HG03103 (cell line): ENCODE data around the gene METRNL.
"Not testable (repeated sequence)": the region's sequence is repeated elsewhere in the genome, so short reads cannot be mapped to it uniquely, and the experiment has no call there.

Source experiments
- ATAC-seq: cut with Tn5 transposase; IDR thresholded peaks from one replicate; pipeline ENCODE4 v1.9.1; 2021; ENCODE audit warnings: low read depth; ENCODE audit not compliant: unreplicated experiment

The METRNL gene

GRCh38 chr17:83065660-83066542 is 13.5 kb upstream of the METRNL start:
- ATAC-seq, result no peak

DNA sequence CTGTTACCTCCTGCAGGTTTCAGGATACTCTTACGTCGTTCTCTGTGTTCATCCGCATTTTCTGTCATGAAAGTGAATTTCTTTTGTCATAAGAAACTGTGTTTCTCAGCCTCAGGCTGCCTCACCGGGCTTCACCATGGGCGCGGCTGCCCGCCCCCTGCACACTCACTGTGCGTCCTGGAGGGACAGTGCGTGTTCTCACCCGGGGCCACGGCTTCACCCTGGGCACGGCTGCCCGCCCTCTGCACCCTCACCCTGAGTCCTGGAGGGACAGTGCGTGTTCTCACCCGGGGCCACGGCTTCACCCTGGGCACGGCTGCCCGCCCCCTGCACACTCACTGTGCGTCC is 12.9 kb upstream of the METRNL start:
- ATAC-seq, result not testable (repeated sequence)

DNA sequence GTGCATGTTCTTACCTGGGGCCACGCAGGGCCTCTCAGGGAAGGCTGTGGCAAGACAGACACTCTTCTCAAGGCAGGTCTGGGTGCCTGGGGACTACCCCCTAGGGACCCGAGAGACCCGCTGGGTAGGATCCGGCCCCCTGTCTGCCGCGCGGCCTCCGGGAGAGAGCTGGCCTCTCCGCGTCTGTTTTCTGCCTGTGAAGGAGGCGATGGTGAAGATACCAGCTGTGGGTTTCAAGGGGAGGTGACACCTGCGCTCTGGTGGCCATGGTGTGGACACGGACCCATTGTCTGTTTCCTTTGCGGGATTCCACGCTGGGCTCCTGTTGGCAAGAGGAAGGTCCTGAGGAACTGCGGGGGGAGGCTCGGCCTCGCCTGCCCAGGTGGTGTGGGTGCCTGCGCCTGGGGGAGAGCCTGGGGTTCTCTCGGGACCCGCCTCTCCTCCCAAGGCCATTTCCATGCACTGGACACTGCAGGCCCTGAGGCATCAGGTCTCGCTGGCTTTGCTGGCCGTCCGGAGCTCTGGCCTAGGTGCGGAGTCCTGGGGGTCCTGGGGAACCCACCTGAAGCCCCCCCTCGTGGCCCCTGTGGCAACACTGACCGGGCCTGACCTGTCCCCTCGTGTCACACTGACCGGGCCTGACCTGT is 12.2 kb upstream of the METRNL start:
- no peak for ATAC-seq

GRCh38 chr17:83067718-83068261 is 11.6 kb upstream of the METRNL start:
- ATAC-seq, result no peak

DNA sequence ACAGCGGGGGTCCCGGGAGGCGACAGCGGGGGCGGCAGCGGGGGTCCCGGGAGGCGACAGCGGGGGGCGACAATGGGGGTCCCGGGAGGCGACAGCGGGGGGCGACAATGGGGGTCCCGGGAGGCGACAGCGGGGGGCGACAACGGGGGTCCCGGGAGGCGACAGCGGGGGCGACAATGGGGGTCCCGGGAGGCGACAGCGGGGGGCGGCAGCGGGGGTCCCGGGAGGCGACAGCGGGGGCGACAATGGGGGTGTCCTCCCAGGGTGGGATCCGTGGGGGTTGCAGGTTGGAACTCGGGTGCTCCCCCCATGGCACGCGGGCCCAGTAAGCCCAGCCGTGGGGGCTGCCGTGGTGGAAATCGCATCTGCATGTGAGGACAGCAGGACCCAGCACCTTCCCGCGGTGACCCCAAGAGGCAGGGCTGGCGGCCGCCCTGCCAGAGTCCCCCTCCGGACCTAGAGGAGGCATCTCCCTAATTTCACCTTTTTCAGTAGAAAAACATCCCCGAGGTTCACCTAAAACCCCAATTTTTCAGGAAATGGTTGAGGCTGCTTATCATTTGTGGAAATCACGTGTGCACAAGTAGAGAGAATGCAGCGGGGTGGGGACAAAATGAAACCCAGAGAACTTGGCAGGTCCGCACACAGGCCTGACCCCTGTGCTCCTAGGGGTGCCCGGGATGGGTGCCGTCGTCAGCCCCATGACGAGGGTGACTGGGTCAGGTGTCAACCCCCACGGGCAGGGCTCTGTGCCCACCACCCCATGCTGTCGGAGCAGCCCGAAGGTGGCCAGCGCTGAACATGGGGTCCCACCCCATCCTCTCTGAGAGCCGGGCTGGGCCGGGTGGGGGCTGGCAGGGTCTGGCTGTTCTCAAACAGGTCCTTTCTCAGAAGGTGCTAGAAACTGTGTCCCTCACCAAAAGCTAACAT is 10.5 kb upstream of the METRNL start:
- ATAC-seq, result no peak

- ATAC-seq, result no peak
Measured at GRCh38 chr17:83069571-83069906, 9.9 kb upstream of the METRNL start.

- no peak for ATAC-seq
Measured at GRCh38 chr17:83069931-83070742, 9.3 kb upstream of the METRNL start.

GRCh38 chr17:83070800-83071341 is 8.5 kb upstream of the METRNL start:
- ATAC-seq, result no peak

- ATAC-seq, result no peak
Measured at GRCh38 chr17:83071365-83071764, 8.0 kb upstream of the METRNL start.

GRCh38 chr17:83071966-83072562 is 7.3 kb upstream of the METRNL start:
- no peak for ATAC-seq

GRCh38 chr17:83072600-83073358 is 6.6 kb upstream of the METRNL start:
- no peak for ATAC-seq

DNA sequence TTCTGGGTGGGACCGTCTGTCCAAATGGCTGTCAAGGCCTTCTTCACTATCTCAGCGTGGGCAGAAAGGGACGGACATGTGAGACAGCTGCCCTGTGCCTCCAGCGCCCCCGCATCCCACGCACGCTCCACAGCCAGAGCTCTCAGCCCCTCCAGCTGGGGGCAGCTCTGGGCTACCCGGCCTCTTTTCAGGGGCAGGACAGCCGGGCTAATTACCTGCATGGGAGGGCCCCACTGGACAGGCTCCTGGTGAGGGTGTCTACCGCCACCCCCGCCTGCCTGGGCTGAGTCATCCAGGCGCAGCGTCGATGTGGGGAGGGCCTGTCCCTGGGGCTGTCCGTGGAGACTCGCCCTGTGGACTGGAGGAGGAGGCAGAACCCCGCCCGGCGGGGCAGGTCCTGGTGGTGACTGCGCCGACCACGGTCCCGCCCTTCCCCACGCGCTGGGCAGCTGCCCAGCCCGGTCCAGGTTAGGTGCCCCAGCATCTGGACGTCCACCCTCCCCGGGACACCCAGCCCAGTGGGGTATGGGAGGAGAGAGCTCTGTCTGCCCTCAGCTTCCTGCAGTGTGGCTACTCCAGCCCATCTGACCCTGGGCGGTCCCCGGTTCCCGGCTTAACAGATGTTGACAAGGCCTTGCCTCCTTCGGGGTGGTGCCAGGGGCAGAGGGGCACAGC is 5.9 kb upstream of the METRNL start:
- no peak for ATAC-seq

GRCh38 chr17:83074486-83075223 is 4.8 kb upstream of the METRNL start:
- ATAC-seq, result no peak

DNA sequence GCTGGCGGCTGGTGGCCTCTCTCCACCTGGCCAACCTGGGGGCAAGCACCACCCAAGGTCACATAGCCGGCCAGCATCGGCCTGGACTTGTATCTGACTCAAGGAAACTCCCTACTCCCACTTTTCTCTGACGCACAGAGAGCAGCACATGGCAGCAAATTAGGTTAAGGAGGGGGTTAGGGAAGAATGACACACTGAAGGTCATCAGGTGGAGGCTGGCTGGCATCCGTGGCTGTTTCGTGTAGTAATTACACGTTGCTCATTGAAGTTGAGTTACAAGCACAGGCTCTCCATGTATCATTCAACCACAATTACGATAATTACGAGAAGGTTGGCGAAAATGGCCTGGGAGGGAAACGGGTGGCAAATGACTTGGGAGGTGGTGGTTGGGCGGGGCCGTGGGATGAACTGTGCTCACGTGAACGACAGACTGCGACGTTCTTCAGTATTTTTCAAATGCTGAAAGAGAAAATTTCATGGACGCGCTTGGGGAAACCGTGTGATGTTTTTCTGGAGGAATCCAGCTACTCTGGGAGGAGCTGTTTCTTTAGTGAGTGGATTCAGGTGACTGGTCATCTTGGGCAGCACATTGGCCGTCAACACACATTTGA is 4.0 kb upstream of the METRNL start:
- ATAC-seq, result no peak

DNA sequence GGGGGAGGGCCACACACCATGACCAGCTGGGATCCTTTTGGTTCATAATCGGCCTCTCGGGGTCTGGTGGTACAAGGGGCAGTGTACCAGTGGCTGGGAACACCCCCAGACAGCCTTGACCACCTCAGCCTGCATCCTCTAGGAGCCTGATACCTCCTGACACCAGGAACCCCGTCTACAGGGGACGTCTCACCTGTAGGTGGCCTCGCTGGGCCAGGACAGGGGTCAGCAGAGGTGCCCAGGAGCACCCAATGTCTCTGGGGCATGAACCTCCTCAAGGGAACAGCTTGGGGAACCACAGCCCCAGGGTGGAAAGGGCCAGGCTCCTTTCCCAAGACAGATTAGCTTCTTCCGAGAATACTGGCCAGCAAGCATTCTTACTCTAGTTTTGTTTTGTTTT is 2.5 kb upstream of the METRNL start:
- ATAC-seq, result no peak

DNA sequence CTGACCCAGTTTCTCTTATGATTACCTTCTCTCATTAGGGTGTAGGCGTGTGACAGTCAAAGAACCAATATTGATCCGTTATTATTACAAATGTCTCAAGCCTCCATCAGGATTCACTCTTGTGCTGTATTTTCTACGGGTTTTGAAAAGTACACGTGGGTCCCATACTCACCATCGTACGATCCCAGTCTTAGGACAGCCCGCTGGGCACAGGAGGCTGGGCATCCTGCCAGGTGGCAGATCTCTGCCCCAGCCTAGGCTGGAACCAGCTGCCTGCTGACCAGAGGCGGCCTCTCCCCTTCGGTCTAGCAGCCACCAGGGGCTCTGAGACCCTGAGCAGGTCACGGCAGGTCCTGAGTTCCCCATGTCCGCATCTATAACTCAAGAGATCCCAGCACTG is 2.0 kb upstream of the METRNL start:
- no peak for ATAC-seq

DNA sequence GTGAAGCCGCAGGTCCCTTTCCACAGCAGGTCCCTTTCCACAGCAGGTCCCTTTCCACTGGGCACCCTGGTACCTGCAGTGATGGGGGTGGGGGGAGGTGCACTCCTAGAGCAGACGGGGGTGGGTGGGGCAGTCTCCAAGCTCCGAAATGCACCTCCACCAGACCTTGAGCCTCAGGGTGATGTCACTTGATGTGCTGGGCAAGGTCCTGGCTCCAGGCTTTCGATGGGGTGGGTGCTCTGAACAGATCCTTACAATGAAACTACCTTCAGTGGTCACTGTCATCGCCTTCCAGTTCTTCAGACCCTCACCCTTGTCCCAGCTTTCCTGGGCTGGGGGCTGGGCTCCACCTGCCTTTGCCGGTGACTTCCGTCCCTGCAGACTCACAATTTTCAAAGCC is 1.5 kb upstream of the METRNL start:
- no peak for ATAC-seq
